Measurements from ENCODE around the gene RPS6KA6.

- TF ChIP-seq POLR2A (IDR thresholded peaks at IDR 0.05; ENCODE audit: low read length) (no peak), GATA1 (IDR thresholded peaks at IDR 0.05; ENCODE audit: low read depth, low read length) (no peak)
Measured at GRCh38 chrX:84123585-84123984, 64.4 kb downstream of the RPS6KA6 start.
